Tibial nerve (tissue), 3 donors: ENCODE results near the gene ZBTB32.

Experiments
- POLR2A ChIP-seq, 2 donors: fragments of 450-650 bp; IDR thresholded peaks; one replicate each; pipeline ENCODE4 v1.6.1; 2017; ENCODE audit warnings: antibody characterized with exemption in 2 of 2, mild to moderate bottlenecking in 2 of 2, moderate library complexity in 2 of 2
- TF ChIP-seq, protein P1 (sequence below), 5 experiments: fragments of 200-600 bp in 3 of 5; fragments of 450-650 bp in 2 of 5; sonication (generic) in 3 of 5; IDR thresholded peaks; one replicate each; pipeline ENCODE4 v1.5.1; 2016 to 2019; ENCODE audit warnings: antibody characterized with exemption in 5 of 5, mild to moderate bottlenecking in 3 of 5, moderate library complexity in 2 of 5

GRCh38 chr19:35669974-35670373 lies 34.4 kb upstream of the ZBTB32 start:
- TF ChIP-seq, protein P1, sequence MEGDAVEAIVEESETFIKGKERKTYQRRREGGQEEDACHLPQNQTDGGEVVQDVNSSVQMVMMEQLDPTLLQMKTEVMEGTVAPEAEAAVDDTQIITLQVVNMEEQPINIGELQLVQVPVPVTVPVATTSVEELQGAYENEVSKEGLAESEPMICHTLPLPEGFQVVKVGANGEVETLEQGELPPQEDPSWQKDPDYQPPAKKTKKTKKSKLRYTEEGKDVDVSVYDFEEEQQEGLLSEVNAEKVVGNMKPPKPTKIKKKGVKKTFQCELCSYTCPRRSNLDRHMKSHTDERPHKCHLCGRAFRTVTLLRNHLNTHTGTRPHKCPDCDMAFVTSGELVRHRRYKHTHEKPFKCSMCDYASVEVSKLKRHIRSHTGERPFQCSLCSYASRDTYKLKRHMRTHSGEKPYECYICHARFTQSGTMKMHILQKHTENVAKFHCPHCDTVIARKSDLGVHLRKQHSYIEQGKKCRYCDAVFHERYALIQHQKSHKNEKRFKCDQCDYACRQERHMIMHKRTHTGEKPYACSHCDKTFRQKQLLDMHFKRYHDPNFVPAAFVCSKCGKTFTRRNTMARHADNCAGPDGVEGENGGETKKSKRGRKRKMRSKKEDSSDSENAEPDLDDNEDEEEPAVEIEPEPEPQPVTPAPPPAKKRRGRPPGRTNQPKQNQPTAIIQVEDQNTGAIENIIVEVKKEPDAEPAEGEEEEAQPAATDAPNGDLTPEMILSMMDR (IDR thresholded peaks at IDR 0.05), result no peak
- no peak for TF ChIP-seq POLR2A (IDR thresholded peaks at IDR 0.05)
